Activated CD4-positive, CD25-positive, alpha-beta regulatory T cell treated with anti-CD3 and anti-CD28 coated beads, Interleukin-2, amount 50 U/mL, for 24 hours (primary cell): ENCODE measurements around the gene CFH.
"Not testable (repeated sequence)": the region's sequence is repeated elsewhere in the genome, so short reads cannot be mapped to it uniquely, and the experiment has no call there.

Source experiments
- ATAC-seq, 2 donors: fragments of 150-1000 bp; cut with Tn5 transposase; one replicate each; pipeline ENCODE4 v1.10.0; 2021; ENCODE audit warnings: mild to moderate bottlenecking in 1 of 2, moderate library complexity in 1 of 2

CFH gene

DNA sequence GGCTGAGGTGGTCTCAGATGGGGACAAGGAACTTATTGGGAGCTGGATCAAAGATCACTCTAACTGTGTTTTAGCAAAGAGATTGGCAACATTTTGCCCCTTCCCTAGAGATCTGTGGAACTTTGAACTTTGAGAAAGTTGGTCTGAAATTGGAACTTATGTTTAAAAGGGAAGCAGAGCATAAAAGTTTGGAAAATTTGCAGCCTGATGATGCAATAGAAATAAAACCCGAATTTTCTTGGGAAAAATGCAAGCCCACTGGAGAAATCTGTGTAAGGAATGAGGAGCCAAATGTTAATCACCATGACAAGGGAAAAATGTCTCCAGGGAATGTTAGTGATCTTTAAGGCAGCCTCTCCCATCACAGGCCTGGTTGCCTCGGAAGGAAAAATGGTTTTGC is 17.2 kb downstream of the CFH start:
- ATAC-seq = no peak

GRCh38 chr1:196669693-196670092 is 17.9 kb downstream of the CFH start:
- no peak for ATAC-seq

DNA sequence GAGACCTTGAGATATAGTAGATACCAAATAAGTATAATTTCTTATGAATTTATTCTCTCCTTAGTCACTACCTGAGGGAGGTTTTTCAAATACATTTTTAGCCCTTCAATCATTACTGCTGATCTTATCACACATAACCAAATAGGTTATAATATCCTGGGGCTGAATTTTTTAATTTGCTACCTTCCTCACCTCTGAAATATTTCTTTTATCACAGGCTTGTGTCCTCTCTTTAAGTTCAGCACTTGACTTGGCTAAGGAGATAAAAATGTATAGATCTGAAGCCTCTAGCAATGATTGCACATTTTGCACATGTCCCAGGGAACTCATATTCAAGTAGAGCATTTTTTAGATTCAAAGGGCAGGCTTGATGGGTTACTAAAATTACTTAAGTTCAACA is 23.1 kb downstream of the CFH start:
- ATAC-seq = no peak

GRCh38 chr1:196677781-196678509 is 26.1 kb downstream of the CFH start:
- no peak for ATAC-seq

DNA sequence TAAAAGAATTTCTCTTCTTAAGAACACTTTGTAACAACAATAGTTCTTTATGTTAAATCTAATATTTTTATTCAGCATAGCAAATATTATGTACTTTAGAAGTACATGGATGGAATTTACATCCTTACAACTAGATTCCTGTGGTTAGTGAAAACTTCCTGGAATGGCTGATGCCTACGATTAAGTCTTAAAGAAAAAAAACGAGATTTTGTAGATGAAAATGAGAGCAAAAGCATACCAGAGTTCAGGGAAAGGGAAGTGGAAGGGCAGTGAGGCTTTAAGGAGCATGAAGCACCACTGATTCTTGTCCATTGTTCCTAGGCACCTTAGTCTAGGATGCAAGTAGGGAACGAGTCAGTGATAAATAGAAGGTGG is 26.7 kb downstream of the CFH start:
- ATAC-seq = no peak

DNA sequence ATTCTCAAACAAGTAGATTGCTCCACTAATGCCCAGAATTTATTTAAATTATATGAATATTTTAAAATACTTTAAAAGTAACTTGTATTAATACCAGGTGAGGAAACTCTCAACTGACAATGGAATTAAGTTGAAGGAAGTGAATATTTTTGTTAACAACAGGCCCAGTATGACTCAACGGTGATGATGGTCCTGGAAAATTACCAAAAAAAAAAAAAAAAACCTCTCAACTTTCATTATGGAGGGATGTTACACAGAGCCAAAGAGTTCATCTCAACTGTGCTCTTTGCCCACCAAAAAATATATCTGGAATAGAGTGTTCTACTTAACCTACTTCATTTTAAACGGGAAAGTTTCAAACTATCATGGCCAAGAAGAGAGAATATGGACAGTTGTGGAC is 28.3 kb downstream of the CFH start:
- no peak for ATAC-seq

DNA sequence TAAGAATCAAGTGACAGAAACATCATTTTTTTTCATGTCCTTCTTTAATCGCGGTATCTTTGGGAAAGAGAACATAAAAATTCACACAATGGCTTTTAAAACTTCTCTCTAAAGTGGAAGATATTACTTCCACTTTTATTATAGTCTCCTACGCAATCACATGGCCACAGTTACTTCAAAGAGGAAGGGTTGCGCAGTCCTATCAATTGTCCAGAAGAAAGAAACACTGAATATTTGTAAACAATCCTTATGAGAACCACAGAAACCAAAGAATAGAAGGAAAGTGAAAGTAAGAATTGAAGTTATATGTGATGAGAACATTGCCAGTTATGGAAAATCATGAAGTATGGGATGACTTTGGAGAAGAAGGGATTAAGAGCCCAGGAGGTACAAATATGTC is 32.6 kb downstream of the CFH start:
- no peak for ATAC-seq

DNA sequence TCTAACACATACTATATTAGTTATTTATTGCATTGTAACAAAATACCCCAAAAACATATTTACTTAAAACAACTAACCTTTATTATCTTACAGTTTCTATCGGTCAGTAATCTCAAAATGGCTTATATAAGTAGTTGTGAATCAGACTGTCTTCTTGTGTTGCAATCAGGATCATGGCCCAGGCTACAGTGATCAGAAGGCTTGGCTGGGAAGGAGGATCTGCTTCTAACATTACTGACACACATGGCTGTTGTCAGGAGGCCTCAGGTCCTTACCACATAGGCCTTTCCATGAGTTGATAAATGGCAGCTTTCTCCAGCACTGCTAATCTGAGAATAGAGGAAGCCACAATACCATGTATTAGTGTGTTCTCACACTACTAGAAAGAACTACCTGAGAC is 33.7 kb downstream of the CFH start:
- no peak for ATAC-seq

GRCh38 chr1:196689001-196689400 is 37.2 kb downstream of the CFH start:
- ATAC-seq = no peak

DNA sequence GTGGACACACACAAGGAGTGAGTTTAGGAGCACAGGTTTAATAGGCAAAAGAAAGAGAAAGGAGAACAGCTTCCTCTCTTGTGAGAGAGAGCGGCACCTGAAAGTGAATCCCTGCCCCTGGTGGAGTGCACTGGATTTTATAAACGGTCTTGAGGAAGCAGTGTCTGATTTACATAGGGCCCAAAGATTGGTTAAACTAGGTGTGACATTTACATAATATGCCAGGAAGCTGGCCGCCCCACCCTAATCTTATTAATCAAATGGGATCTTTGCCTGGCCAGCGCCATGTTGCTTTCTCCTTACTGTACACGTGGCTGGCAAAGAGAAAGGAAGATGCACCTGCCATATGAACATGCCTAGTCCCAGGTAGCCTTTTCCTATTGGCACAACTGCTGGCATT is 38.7 kb downstream of the CFH start:
- no peak for ATAC-seq

- ATAC-seq = no peak
Observed at GRCh38 chr1:196698993-196699392, 47.1 kb downstream of the CFH start.

DNA sequence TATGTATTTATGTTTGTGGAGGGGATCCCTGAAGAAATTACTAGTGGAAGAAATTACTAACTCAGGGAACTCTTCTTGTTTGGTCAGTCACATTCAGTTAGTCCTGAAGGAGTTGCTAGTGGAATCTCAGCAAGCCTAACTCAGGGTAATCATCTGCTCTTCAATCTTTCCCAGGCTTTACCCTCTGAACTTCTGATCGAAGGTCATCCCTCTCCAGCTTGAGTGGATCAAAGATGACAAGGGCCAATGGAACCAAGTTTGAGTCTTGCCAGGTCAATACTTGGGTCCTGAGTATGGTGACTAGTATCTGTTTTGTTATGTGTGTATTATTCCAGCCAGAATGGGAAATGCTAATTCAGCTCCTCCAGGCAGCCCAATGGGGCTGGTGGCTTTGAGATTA is 49.3 kb downstream of the CFH start:
- ATAC-seq = no peak

DNA sequence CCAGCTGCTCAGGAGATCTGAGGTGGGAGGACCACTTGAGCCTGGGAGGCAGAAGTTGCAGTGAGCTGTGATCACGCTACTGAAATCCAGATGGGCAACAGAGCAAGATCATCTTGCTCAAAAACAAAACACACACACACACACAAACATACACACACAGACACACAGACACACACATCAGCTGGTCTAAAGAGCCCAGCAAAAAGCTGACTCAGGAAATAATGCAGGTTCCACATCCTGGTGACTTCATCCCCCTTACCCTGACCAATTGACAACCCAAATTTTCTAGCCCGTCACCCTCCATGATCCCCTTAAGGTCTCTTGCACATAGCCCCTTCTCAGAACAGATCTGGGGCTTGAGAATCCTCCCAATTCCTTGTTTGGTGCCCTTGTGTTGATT is 58.0 kb downstream of the CFH start:
- not testable (repeated sequence) for ATAC-seq

DNA sequence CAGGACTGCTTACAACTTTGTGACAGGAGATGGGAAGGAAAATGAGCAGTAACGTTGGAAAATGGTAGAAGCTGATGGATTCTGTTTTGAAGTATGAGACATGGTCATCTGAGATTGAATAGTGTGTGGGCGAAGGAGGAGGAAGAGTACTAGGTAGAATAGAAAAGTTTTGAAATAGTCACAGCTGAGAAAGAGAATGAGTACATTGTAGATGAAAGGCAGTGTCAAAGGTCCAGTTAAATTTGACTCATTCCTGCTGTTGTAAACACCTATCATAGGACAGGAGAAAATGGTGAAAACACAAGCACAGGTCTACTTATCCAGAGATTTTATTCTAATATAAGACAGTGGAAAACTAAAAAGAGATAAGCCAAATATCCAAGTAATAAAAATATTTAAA is 66.0 kb downstream of the CFH start:
- ATAC-seq = no peak

DNA sequence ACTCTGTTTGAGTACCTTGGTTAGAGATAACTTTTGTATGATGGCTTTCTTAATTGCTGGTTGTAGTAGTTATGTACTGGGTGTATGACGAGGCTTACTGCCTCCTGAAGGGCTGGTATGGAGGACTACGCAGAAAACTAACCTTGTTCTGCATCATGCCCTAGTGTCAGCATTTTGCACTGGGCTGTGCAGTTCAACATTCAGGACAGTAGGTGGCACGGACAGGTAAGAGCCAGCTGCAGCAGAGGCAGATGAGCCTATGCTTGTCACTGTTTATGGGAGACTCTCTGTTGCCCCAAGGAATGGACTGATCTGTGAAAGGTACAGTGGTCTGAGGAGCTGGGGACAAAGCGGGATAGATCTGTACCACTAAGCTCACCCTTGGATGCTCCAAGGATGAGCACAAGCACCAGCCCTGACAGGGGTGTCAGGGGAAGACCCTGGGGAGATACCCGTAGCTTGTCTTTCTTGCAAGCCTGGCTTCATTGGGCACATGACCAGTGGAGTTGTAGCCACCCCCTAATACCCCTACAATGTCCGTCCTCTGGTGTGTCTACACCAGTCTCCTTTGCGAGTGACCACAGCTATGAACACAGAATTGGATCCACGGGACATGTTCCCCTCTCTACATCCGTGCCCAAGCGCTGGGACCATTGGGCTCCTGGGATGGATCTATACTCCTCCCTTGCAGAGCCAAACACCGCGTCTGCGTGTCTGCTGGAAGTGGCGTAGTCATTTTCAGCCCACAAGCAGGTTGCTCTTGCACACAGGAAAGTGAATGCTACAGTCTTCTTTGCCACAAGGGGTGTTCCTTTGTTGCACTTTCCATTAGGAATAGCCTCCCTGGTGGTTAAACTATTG is 71.7 kb downstream of the CFH start:
- ATAC-seq = peak in 1 of 2 donors; percentile 43

- no peak for ATAC-seq
Observed at GRCh38 chr1:196732526-196732925, 80.7 kb downstream of the CFH start.

DNA sequence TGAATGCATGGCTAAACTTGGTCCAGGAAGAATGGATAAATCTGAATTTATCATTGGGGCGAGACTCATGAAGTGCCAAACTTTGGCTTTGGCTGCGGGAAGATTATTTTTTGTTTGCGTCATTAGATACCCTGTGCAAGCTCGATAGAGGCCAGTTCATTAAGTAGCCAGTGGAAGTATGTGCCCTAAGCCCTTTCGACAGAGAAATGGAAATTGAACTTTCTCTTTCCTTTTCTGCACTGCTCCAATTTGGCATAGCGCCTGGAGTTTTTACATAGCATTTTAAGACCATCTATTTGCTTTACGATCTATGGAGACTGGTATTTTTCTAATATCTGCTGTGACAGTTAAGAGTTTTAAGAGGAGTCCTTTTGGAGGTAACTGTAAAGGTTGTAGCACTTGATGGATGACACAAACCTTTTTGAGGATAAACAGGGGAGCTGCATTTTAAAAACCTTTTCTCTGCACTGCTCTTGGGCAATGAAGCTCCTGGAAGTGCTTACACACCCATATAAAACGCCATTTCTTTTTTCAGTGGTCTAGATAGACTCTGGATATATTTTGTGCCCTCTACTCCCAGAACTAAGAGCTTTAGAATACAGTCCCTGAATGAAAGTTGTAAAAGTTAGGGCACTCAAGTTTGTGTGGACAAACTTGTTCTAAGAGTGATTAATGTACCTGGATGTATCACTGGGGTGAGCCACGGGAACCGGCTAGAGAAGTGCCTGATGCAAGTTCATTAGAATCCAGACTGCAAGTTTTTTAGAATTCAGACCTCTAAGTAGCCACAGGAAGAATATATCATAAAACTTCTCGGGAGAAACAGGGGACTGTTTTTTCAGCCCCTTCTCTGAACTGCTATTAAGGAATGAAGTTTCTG is 81.5 kb downstream of the CFH start:
- ATAC-seq = no peak

DNA sequence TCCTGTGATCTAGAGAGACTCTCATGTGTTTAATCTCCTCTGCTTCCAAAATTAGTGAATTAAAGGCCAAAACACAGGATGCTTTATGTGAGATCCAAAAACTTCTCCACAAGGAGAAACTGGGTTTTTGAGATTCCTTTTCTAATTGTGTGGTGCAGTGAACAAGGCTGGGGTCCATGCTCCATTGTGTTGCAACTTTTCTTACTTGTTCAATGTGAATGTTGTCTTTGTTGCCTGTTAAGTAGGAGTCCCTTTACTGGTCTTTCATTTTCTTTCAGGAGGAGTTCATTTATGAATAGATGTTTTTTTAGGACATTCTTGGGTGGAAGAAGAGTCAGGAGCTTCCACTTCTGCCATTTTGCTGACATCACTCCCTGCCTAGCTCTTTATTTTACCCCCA is 82.2 kb downstream of the CFH start:
- ATAC-seq = no peak

DNA sequence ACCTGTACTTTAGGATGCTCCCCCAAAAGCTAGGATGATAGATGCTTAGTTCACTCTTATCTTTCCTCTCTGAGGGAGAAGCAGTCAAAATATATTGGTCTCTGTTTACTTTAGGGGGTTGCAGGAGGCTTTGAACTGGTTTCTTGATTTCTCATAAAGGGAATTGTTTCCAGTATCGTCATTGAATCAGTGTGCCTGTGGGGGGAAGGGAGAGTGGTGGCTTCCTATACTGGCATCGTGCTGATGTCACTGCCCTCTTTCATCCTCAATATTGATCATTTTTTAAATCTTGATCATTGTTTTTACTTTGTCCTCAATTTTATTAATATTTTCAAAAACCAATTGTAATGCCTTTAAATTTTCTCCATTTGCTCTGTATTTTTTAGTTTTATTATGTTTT is 82.6 kb downstream of the CFH start:
- no peak for ATAC-seq

- no peak for ATAC-seq
Observed at GRCh38 chr1:196738730-196739129, 86.9 kb downstream of the CFH start.

DNA sequence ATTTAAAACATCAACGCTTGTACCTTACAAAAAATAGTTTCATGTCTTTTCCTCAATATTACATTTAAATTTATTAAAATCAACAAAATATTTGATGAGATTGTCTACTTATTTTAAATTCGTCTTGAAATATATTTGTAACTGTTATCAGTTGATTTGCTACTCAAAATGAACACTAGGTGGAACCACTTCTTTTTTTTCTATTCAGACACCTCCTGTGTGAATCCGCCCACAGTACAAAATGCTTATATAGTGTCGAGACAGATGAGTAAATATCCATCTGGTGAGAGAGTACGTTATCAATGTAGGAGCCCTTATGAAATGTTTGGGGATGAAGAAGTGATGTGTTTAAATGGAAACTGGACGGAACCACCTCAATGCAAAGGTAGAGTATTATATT is 91.4 kb downstream of the CFH start:
- ATAC-seq = not testable (repeated sequence)

DNA sequence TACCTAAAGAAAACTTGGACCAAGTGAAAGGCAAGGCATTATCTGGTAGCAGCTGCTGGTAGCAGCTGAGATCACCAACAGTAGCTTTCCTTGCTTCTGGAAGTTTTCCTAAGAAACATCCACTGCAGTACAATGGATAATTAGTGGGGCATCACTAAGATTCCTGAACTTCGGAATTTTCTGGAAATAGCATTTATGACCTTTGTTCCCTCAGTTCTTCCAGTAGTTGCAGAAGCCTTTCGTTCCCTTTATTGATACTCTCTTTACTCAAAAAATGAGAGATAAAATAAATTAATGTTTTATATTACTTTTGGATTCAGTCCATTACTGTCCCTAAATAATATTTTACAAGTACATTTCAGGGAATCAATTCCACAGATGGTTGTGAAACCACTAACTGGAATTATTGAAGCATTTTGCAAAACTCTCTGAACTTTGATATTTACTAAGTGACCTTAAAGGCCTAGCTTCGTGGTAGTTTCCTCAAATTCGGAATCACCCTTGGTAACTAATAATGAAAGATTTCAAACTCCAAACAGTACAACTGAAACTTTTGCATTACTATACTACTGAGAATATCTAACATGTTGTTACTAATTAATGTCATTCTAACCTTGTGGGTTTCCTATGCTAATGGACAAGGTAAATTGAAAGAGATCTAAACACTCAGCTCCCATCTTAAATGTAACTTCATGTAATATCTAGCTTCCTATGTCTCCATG is 113.3 kb downstream of the CFH start:
- ATAC-seq = not testable (repeated sequence)

DNA sequence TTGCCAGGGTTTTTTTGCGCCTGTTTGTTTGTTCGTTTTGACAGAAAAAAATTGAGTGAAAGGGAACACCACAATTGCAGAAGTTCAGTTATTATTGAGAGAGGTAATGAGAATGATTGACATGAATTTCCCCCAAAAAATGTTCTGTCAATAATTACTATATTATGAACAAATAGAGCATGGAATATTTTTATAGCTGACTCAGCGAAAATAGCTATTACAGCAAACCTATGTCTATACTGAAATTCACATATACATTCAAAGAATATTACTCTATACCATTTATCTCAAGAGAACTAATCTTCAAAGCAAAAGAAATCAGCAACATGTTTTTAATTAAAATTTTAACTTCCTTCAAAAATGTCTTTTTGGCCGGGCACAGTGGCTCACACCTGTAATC is 118.0 kb downstream of the CFH start:
- ATAC-seq = not testable (repeated sequence)
